HUDEP-2 (cell line): Measurements from ENCODE around the gene C16orf78.

Experiments used
- DNase-seq, 76 experiments: peaks; one replicate each; lab custom pipeline; 2025; ENCODE audit not compliant: unreplicated experiment in 76 of 76; lab: John Stamatoyannopoulos, UW

The C16orf78 gene

DNA sequence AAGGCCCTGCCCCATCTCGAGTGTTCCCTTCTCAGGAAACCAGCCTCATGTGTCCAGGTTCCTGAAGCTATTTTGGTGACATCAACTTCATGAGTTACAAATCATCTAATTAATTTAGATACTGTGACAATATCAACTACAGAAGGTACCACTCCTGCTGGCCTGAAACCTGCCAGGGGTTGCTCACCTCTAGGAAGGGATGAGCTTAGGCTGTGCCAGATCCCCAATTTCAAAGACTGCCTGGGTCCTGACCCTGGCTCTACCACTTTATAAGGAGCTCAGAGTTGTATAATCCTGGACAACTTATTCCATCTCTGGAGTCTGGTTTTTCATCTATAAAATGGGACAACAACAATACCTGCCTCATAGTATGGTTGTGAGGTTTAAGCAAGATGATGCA is 5.2 kb downstream of the C16orf78 start:
- no peak for DNase-seq

DNA sequence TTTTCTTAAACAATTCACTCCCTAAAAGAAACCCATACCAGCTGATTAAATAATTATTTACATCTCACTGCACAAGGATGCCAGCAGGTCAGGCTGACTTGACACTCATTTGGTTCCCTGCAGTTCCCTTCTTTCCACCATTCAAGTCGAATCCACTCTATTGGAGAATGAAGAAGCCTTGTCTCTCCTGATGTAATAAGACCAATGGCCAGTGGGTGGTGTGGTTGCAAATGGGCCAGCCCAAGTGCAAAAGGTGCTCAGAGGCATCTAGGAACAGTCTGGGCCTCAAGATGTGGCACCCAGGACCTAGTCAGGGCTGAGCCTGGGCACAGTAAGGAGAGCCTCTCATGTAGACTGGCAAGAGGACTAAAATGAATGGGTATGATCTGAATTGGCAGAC is 9.3 kb downstream of the C16orf78 start:
- DNase-seq: peak in 4 of 76 experiments; percentile 2 to 14 (median 8)

DNA sequence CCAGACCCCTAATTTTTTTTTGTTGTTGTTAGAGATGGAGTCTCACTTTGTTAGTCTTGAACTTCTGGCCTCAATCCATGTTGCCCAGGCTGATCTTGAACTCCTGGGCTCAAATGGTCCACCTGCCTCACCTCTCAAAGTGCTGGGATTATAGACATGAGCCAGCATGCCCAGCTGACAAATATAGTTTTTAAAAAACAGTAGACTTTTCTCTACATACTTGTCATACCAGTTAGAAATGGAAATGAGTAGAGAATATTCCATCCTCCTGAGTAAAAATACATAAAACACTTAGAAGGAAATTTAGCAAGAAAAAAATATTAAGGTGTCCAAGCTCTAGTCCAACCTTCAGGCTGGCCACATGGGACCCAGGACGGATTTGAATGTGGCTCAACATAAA is 21.4 kb downstream of the C16orf78 start:
- DNase-seq: no peak

DNA sequence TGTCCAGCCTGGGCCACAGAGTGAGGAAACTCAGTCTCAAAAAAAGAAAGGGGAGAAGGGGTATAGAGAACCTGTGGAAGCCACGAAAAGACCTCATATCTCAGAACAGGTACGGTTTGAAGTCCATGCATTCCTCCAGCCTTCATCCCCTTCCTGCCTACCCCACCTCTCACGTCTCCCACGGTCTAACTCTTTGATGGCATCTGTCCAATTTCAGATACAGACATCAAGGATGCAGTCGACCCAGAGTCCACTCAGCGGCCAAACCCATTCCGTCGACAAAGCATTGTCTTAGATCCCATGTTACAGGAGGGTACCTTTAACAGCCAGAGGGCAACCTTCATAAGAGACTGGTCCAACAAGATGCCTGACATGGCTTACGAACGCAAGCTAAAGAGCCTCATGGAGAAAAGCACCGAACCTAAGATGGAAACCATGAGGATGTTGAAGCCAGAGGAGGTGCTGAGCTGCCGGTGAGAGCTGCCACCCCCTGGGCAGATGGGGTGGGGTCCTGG is 22.7 kb downstream of the C16orf78 start:
- DNase-seq: no peak

DNA sequence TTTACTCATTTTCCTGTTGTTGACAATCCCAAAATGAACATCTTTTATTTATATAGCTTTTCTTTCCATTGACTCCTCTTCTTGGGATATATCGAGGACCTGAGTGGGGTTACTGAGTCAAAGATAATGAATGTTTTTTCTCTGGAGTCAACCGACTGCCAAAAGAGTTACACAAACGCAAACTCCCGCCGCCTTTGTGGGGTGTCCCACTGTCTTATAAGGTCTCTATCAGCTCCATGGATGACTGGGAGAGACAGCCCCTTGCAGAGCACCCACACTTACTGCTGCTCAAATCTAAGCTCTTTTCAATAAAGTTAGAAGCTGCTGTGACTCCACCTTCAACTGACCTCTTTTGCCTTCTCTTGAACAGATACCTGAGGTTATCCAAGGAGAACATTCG is 25.2 kb downstream of the C16orf78 start:
- no peak for DNase-seq

DNA sequence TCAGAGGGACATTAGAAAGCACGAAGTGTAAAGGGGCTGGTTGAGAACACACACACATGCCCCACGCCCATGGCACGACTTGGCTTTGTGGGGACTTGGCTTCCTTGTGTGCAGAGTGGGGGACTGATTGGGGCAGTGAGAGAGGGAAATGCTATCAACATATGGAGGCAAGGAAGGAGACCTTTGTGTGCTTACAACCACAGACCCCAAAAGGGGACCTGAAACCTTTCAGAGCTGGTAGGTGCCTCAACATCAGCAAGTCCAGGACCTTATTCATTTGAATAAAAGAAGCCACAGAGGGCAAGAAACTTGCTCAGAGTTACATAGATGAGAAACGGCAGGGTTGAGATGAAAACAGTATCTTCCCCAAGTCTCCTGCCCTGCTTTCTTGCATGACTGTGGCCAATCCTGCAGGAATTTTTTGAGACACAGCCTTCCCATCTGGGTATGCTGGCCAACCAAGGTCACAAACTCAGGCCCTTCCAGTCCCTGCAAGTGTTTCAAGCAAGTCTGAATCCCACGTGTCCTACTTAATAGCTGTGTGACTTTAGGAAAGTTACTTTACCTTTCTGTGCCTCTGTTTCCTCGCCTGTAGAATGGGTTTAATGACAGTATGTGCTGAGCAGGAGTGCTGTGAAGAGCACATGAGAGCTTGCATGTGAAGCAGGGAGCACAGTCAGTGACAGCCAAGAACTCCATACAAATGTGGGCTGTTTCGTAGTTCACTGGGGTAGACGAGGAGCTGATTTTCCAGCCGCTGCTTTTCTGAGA is 26.2 kb downstream of the C16orf78 start:
- DNase-seq: no peak

DNA sequence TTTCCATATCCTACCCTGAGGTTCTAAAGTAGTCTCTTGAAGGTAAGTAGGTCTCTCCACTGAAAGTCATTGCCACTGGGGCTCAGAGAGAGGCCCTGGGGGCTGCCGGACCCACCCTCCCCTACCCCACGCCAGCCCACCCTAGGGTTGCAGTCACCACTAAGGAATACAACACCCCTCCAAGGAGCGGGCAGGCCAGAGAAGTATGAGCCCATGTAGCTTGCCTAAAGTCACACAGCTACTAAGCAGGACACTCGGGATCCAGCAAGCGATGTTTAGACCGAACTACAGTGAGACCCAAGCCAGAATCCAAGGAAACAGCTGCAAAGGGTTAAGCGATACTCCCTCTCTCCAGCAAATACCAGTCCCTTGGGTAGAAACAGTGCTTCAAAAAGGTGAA is 27.0 kb downstream of the C16orf78 start:
- no peak for DNase-seq

DNA sequence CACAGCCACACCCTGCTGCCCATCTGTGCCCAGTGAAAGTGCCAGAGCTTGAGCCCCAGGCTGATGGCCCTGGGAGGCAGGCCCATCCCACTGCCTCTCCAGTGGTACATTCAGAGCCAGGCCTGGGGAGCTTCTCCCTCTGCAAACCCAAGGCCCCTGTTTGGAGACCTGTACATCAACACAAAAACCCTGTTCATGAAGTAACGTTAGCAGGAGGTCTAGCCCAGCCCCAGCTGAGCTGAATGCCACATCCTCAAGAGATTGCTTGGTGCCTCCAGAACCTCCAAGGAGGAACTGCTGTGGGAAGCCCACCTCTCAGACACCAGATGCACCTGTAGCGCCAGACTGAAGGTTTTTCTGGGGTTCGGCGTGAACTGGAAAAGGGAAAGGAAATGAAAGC is 31.5 kb downstream of the C16orf78 start:
- no peak for DNase-seq

DNA sequence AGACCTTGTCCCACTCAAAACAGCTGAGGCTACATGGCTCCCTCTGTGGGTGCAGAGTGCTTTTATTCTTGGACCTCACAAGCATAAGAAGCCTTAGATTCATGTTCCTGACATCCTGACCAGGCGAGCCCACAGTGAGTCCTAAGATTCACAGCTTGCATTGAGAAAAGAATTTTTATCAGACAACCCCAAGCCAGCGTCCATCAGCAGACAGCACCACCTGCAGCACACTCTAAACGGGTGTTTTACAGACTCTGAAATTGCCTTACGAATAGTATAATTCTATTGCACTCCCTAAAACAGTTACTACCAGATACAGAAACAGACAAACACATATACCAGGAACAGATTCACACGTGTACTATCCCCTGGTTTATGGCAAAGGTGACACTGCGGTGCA is 31.9 kb downstream of the C16orf78 start:
- DNase-seq: no peak

DNA sequence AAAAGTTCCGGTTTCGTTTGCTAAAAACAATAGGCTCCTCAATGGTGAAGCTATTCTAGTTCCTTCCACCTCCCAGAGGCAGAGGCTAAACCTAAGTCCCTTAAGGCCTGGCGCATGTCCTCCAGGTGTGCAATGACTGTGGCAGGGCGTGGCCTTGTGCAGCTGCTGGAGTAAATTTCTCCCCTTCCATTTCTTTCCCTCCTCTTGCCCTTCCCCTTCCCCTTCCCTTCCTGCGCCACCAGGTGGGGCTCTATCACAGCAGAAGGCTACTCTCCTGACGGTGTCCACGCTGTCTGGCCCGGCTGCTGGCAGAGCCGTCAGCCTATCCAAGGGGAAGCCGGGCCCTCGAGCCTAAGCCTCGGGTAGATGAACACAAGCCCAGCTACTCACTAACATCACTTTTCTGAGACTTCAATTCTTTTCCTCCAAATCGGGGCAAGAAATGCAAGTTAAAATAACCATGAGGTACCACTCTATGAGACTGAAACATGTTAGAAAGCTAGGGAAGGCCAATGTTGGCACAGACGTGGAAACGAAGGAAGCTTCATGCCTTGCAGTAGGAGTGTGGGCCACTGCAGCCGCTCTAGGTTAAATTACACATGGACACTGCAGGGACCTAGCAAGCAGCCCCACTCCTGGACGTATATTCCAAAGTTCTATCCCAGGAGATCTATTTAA is 34.4 kb downstream of the C16orf78 start:
- peak in 51 of 76 experiments; percentile 1 to 68 (median 24) for DNase-seq

DNA sequence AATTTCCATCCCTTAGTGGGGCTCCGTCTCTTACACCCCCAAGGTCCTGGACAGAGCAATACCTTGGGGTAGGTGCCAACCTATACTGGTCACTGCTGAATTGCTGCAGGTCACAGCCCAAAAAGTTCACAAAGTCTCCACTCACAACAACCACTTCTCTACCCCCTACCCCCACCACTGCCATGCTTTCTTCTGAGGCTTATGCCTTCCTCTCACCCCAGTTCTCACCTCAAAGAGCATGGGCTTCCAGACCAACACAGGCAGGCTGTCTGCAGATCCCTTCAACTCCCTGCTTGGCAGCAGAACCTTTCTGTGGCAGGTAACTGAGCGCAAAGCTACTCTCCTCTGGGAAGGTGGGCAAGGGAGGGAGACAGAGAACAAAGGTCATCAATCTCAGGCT is 35.5 kb downstream of the C16orf78 start:
- no peak for DNase-seq

DNA sequence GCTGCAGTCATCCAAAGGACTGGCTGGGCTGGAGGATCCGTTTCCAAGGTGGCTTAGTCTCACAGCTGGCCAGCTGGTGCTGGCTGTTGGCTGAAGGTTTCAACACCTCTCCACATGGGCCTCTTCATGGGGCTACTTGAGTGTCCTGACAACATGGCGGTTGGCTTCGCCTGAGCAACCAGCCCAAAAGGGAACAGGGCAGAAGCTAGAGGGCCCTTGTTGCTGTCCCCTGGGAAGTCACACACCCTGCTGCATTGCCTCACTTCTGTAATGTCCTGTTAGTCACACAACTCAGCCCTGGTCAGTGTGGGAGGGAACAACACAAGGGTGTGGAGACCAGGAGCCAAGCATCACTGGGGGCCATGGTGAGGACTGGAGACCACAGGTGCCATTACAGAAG is 36.6 kb downstream of the C16orf78 start:
- DNase-seq: no peak

DNA sequence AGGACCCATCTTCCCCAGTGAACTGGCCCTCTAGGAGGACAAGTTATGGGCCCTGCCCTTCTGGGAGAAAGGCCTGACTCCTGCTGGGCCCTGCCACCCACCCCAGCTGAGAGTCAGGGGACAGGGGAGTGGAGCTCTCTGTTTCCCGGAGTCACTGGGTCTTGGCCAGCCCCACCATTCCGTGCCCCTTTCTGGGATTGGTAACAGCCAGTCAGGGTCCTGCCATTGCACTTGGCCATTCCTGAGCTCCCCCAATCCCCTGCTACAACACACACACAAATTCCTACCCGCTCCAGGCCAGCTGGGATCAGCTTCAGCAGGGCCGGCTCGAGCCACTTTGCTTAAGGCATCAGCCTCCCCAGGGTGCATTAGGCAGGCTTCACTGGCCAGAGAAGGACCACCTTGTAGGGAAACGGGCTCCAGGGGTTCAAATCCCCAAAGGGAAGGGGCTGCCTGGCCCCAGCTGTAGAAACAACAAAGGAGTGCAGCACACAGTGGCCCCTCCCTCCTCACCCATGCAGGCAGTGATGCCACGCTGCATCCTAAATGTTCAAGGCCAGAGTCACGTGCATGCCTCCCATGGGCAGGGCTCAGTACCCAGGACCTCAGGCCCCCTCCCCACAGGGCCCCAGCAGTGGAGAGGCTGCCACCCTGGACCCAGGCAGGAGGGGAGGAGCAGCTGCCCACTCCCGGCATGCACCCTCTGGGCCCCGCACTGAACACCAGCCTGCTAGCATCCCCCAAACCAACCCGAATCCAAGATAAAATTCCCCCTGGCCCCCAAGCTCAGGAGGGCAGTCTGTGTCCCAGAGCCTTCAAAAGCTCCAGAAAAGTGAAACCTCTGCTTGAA is 37.7 kb downstream of the C16orf78 start:
- DNase-seq: no peak

DNA sequence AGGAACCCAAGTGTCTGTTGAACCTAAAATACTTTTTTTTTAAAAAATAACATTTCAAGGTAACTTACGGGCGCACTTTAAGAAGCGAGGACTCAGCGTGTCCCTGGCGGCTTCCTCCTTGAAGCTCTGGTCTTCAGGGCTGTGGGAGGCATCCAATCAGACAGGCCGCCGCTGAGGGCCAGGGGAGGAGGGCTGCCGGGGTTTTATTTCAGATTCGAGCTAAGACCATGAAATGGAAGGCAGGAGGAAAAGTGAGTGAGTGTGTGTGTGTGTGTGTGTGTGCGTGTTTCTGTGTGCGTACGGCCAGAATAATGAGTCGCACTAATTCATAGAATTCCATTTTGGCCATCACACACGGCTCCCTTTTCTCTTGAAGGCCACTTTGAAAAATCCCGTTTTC is 41.1 kb downstream of the C16orf78 start:
- no peak for DNase-seq

DNA sequence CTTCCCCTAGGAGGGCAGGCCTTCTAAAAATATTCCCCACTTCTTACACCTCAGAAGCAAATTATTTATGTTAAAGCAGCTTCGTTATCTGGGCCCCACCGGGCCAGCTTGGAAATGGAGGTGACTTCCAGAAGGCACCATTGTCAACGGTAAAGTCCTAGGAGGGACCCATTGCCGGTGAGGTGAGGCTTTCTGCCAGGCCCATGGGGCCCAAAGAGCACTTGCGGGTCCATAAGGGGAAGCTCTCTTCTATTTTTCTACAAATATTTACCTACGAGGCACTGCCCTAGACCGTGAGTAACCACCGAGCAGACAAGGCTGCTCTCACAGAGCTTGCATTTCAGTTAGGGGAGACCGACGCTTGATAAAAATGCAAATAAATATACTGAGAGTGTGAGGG is 41.5 kb downstream of the C16orf78 start:
- no peak for DNase-seq

DNA sequence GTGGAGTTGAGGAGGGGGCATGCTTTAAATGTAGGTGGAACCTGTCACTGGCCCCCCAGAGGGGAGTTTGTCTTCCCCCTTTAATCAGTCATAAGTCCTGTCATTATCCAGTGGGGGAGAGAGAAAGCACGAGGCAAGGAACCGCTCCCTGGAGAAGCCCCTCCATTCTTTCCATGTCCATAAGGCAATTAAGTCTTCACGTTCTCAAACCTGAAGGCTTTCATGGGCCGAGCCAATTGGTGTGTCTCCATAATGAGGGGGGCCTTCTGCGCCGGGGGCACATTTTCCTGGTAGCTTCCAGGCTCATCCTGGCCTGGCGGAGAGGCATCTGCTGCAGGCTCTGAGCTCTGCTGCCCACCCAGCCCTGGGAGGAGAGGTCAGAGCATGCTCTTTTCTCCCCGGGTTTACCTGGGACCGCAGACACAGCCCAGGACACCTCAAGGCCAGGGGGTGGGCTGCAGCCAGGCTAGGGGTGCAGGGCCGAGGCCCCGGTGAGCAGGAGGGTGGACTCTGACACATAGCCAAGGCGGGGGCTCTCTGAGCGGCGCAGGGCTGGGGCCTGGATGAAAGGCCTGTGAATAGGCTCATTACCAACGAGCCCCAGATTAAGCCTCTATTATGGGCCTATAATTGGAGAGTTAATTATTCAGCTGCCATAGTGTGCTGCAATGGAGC is 42.5 kb downstream of the C16orf78 start:
- no peak for DNase-seq

DNA sequence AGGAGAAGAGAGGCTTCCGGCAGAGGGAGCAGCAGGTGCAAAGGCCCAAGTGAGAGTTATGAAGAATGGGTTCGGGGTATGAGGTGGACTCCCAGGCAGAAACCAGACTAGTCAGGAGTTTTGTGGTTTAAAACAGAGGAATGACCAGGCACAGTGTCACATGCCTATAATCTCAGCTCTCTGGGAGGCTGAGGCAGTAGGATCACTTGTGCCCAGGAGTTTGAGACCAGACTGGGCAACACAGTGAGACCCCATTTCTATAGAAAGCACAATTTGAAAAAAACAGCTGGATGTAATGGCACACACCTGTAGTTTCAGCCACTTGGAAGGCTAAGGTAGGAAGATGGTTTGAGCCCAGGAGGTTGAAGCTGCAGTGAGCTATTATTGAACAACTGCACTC is 43.8 kb downstream of the C16orf78 start:
- DNase-seq: no peak

DNA sequence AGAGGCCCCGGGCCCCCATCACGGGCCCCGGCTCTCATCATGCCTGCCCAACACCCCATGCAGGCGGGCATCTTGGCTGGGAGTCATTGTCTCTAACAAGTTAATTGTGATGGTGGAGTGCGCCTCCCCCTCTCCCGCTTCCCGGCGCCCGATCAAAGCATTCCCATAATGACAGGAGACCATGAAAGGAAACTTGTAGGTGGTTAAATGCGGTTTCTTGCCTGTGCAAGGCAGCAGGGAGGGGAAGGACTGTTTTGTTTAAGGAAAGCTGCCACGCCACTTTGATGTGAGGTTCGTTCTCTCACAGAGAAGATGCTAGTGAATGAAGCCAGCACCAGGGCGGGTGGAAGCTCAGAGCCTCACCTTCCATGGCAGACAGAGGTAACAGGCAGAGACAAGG is 45.4 kb downstream of the C16orf78 start:
- no peak for DNase-seq

DNA sequence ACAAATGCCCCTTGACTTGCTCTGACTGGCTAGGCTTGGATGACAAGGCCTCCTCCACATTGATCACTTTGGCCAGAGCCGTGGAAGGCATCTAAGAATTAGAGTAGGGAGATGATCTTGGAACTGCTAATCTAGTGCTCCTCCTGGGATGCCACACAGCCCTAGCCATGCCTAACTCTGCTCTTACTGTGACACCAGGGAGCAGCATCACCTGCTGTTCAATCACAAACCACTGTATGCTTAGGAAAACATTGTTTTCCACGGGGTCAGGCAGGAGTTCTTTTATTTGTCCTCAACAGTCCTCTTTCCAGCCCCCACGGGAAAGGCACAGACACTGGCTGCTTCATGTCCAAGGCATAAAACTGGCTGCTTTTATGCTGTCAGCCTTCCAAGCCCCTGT is 46.3 kb downstream of the C16orf78 start:
- DNase-seq: no peak

DNA sequence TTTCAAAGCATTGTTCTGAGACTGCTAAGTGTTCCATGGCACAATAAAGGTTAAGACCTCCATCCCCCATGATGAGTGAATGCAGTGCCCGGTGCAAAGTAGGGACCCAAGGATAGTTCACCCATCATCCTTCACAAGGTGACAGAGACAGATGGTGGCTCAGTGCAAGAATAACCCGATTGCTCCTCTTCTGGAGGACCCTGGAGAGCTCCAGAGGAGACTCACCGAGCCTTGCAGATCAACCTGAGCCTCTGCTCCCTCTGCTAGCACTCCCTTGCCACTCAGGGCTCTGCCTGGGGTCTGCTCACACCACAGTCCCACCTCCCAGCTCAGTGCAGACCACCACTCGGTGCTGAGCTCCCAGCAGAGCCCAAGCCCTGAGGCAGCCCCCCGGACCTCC is 49.3 kb downstream of the C16orf78 start:
- no peak for DNase-seq

DNA sequence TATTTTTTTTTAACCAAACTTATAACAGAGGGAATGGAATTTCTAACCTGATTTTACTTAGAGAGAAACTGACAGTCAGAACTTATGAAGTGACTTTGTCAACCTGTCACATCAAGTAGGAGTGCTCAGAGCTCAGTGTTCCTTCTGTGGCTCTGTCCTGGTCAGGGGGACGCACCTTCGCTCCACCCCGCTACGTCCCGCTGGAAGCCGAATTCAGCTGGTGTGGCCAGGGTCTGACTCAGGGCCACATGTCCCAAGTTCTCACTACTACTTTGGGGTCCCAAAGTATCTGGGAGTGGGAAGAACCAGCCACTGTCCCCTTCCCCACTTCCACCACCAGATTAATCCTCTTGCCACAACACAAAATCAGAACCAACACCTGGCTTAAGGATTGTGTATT is 51.4 kb downstream of the C16orf78 start:
- no peak for DNase-seq
